ENCODE data around the gene SHB. TPM values are rescaled to one million over a fixed set of nuclear protein-coding genes. Genes with fewer than 3 reads are reported as not detected.
A peak's percentile ranks its signal among the peaks of the same experiment; 100 is the strongest.

Gene SHB
- total RNA-seq, 2 donors from 2014 or later, result 28.1 to 38.1 TPM

DNA sequence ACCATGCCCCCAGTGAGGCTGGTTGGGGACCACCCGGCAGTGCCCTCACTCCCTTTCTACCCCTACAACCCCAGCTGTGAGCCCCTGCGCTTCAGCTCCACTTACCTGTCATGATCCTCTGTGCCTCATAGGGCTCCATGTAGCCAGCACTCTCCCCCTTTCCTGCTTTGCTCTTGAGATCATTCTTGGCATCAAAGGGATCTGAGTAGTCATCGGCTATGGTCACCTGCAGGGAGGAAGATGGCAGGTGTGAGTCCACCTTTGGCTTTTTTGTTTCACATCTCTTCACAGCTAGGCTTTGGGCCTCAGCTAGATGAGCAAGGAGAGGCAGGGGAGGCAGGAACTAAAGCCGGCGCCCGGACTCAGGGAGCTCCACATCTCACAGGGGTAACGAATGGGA lies 53.1 kb downstream of the SHB start:
- Histone ChIP-seq H3K4me1 (ENCODE audit: control insufficient read depth, insufficient read depth, low read length) (peaks cover 27% of the 10 kb centered on the region), H3K4me3 (ENCODE audit: low read length) (no peak overlapping the region), H3K27ac (ENCODE audit: low read depth, low read length) (no peak overlapping the region), H3K36me3 (ENCODE audit: control insufficient read depth, insufficient read depth, low read length) (peaks cover 58% of the 10 kb centered on the region), H3K9me3 (ENCODE audit: control insufficient read depth, low read length) (no peaks in the 10 kb centered on the region), H3K9ac (ENCODE audit: extremely low read depth, low read length, poor library complexity, severe bottlenecking) (no peak overlapping the region), H3K27me3 (ENCODE audit: control insufficient read depth, insufficient read depth, low read length, poor library complexity, severe bottlenecking) (no peaks in the 10 kb centered on the region)
- Mint-ChIP-seq H3K4me3 (no peak overlapping the region), H3K27ac (peak overlapping the region; percentile 83), H3K9me3 (no peaks in the 10 kb centered on the region), H3K4me1 (peaks cover 52% of the 10 kb centered on the region), H3K27me3 (ENCODE audit: insufficient read depth) (no peaks in the 10 kb centered on the region), H3K36me3 (ENCODE audit: low read depth) (peaks cover 37% of the 10 kb centered on the region)
- no peak for DNase-seq
- TF ChIP-seq, protein P1, sequence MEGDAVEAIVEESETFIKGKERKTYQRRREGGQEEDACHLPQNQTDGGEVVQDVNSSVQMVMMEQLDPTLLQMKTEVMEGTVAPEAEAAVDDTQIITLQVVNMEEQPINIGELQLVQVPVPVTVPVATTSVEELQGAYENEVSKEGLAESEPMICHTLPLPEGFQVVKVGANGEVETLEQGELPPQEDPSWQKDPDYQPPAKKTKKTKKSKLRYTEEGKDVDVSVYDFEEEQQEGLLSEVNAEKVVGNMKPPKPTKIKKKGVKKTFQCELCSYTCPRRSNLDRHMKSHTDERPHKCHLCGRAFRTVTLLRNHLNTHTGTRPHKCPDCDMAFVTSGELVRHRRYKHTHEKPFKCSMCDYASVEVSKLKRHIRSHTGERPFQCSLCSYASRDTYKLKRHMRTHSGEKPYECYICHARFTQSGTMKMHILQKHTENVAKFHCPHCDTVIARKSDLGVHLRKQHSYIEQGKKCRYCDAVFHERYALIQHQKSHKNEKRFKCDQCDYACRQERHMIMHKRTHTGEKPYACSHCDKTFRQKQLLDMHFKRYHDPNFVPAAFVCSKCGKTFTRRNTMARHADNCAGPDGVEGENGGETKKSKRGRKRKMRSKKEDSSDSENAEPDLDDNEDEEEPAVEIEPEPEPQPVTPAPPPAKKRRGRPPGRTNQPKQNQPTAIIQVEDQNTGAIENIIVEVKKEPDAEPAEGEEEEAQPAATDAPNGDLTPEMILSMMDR (conservative IDR thresholded peaks at IDR 0.05), result no peak
- 90 to 95% methylated on average over 5 to 7 of the region's 7 CpGs for WGBS, 2 experiments (ENCODE audit: insufficient coverage in 1 of 2, insufficient read length in 1 of 2)

DNA sequence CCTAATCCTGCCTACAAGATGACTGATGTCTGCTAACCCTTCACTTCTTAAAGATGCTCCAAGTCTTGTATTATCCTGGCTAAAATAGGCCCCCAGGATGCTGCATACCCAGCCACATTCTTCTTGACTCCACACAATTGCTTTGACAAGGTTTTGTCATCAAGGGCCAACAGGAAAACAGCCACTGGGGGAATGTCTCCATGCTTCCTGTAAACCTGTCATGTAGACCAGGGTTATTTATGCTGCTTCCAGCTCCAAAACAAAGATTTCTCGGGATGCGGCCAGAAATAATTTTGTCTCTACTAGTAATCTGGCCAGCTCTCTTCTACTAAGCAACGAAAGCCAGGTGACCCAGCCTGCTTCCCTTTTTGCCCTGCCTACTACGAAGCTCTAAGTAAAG lies 53.8 kb downstream of the SHB start:
- Histone ChIP-seq H3K27ac (ENCODE audit: low read depth, low read length) (no peak overlapping the region), H3K9ac (ENCODE audit: extremely low read depth, low read length, poor library complexity, severe bottlenecking) (no peak overlapping the region), H3K27me3 (ENCODE audit: control insufficient read depth, insufficient read depth, low read length, poor library complexity, severe bottlenecking) (no peaks in the 10 kb centered on the region), H3K4me3 (ENCODE audit: low read length) (no peak overlapping the region), H3K4me1 (ENCODE audit: control insufficient read depth, insufficient read depth, low read length) (peaks cover 26% of the 10 kb centered on the region), H3K36me3 (ENCODE audit: control insufficient read depth, insufficient read depth, low read length) (peaks cover 64% of the 10 kb centered on the region), H3K9me3 (ENCODE audit: control insufficient read depth, low read length) (no peaks in the 10 kb centered on the region)
- Mint-ChIP-seq H3K36me3 (ENCODE audit: low read depth) (peaks cover 39% of the 10 kb centered on the region), H3K27ac (no peak overlapping the region), H3K9me3 (no peaks in the 10 kb centered on the region), H3K4me1 (peaks cover 48% of the 10 kb centered on the region), H3K27me3 (ENCODE audit: insufficient read depth) (no peaks in the 10 kb centered on the region), H3K4me3 (no peak overlapping the region)
- no peak for DNase-seq
- WGBS, 2 experiments (ENCODE audit: insufficient coverage in 1 of 2, insufficient read length in 1 of 2), result 63 to 71% methylated on average over 4 of the region's 4 CpGs
- TF ChIP-seq, protein P1 (conservative IDR thresholded peaks at IDR 0.05), result no peak

DNA sequence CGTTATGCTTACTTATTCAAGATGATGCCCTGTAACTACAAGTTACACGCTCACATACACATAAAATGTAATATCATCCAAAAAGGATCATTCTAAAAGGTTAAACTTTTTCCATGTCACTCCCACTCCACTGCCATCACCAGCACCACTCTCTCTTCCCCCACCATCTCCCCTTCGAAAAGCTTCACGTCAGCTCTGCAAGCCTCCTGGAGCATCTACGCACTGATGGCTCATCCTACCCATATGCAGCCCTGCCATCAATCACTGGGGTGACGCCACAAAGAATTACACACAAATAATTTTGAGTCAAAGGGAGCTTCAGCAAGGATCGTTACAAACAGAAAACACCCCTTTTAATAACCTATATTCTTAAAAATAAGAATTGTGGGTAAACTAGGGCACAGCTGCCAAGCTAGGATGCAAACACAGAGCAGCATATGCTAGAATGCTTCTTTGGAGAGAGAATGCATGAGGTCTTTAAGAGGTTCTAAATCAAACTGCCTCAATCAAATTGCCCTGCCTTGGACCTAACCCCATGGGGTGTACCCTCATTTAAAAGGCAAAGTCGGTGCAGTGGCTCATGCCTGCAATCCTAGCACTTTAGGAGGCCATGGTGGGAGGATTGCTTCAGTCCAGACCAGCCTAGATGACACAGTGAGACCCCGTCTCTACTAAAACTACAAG lies 56.1 kb downstream of the SHB start:
- no peaks in the 10 kb centered on the region for H3K9me3 Mint-ChIP-seq
- Histone ChIP-seq H3K9ac (ENCODE audit: extremely low read depth, low read length, poor library complexity, severe bottlenecking) (no peak overlapping the region), H3K4me3 (ENCODE audit: low read length) (no peak overlapping the region), H3K9me3 (ENCODE audit: control insufficient read depth, low read length) (no peaks in the 10 kb centered on the region), H3K4me1 (ENCODE audit: control insufficient read depth, insufficient read depth, low read length) (peaks cover 7% of the 10 kb centered on the region), H3K27ac (ENCODE audit: low read depth, low read length) (no peak overlapping the region), H3K27me3 (ENCODE audit: control insufficient read depth, insufficient read depth, low read length, poor library complexity, severe bottlenecking) (no peaks in the 10 kb centered on the region), H3K36me3 (ENCODE audit: control insufficient read depth, insufficient read depth, low read length) (peaks cover 79% of the 10 kb centered on the region)
- H3K27ac Mint-ChIP-seq, result no peak overlapping the region
- no peak overlapping the region for H3K4me3 Mint-ChIP-seq
- H3K4me1 Mint-ChIP-seq, result peaks cover 43% of the 10 kb centered on the region
- no peaks in the 10 kb centered on the region for H3K27me3 Mint-ChIP-seq (ENCODE audit: insufficient read depth)
- TF ChIP-seq, protein P1 (conservative IDR thresholded peaks at IDR 0.05), result no peak
- no peak for DNase-seq
- peaks cover 43% of the 10 kb centered on the region for H3K36me3 Mint-ChIP-seq (ENCODE audit: low read depth)
- 81 to 92% methylated on average over 7 to 8 of the region's 9 CpGs for WGBS, 2 experiments (ENCODE audit: insufficient coverage in 1 of 2, insufficient read length in 1 of 2)

Measured in endodermal cell (in vitro differentiated cells).